ENCODE measurements around the gene TTF1. TPM values are rescaled to one million over a fixed set of nuclear protein-coding genes. Genes with fewer than 3 reads are reported as not detected.
A peak's percentile ranks its signal among the peaks of the same experiment; 100 is the strongest.

Gene TTF1
- polyA plus RNA-seq, 1 of the 3 experiments (the other 2 are of a cell fraction), result 11.9 TPM

GRCh38 chr9:132350861-132351315 is 55.8 kb downstream of the TTF1 start:
- no peak for DNase-seq
- H3K79me2 ChIP-seq (ENCODE audit: insufficient read depth), result peaks cover 80% of the 10 kb centered on the region

DNA sequence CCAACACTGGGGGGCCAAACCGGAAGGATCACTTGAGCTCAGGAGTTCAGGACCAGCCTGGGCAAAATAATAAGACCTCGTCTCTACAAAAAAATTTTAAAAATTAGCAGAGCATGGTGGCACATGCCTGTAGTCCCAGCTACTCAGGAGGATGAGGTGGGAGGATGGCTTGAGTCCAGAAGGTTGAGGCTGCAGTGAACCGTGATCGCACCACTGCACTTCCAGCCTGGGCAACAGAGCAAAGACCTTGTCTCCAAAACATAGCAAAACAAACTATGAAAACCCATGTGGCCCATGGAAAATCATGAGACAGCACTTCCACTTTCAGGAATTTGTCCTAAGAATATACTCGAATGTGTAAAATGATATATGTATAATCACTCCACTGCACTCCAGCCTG is 58.0 kb downstream of the TTF1 start:
- no peak overlapping the region for H3K4me2 ChIP-seq
- POLR2A ChIA-PET, result no interaction called here
- no peak overlapping the region for H3K27ac ChIP-seq (ENCODE audit: low read depth in 2 of 2, low read length in 1 of 2)
- no peak for DNase-seq
- H3K9ac ChIP-seq, result no peak overlapping the region
- peaks cover 66 to 95% of the 10 kb centered on the region in 2 experiments for H3K36me3 ChIP-seq (replicated peaks in 1 of 2; ENCODE audit: control insufficient read depth in 1 of 2, insufficient read depth in 2 of 2, low read length in 1 of 2)
- no peak overlapping the region for H3K4me3 ChIP-seq (ENCODE audit: low read depth in 2 of 2, low read length in 1 of 2)
- peaks cover 6% of the 10 kb centered on the region; the same call in 1 of the 2 replicates for H4K20me1 ChIP-seq (ENCODE audit: insufficient read depth)
- no peak for TF ChIP-seq USF2 (IDR thresholded peaks at IDR 0.05; ENCODE audit: borderline replicate concordance, low read depth, low read length)
- TF ChIP-seq NRF1 (IDR thresholded peaks at IDR 0.05; ENCODE audit: low read depth, low read length), result no peak
- no peak for TF ChIP-seq YY1 (IDR thresholded peaks at IDR 0.05; ENCODE audit: low read depth)
- TF ChIP-seq TCF12 (IDR thresholded peaks at IDR 0.05), result no peak
- TF ChIP-seq EP300 (IDR thresholded peaks at IDR 0.05; ENCODE audit: borderline replicate concordance in 1 of 2, low read depth in 1 of 2, low read length in 1 of 2), result no peak
- TF ChIP-seq SIN3A (IDR thresholded peaks at IDR 0.05; ENCODE audit: borderline replicate concordance, low read depth, low read length), result no peak
- TF ChIP-seq RXRA (IDR thresholded peaks at IDR 0.05; ENCODE audit: borderline replicate concordance, low read depth), result no peak
- TF ChIP-seq, protein P1, sequence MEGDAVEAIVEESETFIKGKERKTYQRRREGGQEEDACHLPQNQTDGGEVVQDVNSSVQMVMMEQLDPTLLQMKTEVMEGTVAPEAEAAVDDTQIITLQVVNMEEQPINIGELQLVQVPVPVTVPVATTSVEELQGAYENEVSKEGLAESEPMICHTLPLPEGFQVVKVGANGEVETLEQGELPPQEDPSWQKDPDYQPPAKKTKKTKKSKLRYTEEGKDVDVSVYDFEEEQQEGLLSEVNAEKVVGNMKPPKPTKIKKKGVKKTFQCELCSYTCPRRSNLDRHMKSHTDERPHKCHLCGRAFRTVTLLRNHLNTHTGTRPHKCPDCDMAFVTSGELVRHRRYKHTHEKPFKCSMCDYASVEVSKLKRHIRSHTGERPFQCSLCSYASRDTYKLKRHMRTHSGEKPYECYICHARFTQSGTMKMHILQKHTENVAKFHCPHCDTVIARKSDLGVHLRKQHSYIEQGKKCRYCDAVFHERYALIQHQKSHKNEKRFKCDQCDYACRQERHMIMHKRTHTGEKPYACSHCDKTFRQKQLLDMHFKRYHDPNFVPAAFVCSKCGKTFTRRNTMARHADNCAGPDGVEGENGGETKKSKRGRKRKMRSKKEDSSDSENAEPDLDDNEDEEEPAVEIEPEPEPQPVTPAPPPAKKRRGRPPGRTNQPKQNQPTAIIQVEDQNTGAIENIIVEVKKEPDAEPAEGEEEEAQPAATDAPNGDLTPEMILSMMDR (IDR thresholded peaks at IDR 0.05), result no peak
- no peak for TF ChIP-seq RCOR1 (IDR thresholded peaks at IDR 0.05; ENCODE audit: low read length)
- no peak for TF ChIP-seq FOXM1 (IDR thresholded peaks at IDR 0.05; ENCODE audit: low read depth)
- TF ChIP-seq ELF1 (IDR thresholded peaks at IDR 0.05), result no peak
- no peak for TF ChIP-seq JUND (IDR thresholded peaks at IDR 0.05)
- TF ChIP-seq RAD21 (IDR thresholded peaks at IDR 0.05; ENCODE audit: low read length), result no peak
- no peak for TF ChIP-seq CHD2 (IDR thresholded peaks at IDR 0.05; ENCODE audit: low read length, partially characterized antibody)
- TF ChIP-seq ZBTB33 (IDR thresholded peaks at IDR 0.05; ENCODE audit: borderline replicate concordance, low read depth), result no peak
- peaks cover 9 to 17% of the 10 kb centered on the region in 2 experiments for H3K4me1 ChIP-seq (ENCODE audit: control insufficient read depth in 1 of 2, insufficient read depth in 2 of 2, low read depth in 1 of 2, low read length in 1 of 2)
- no peaks in the 10 kb centered on the region for H3F3A ChIP-seq (replicated peaks; ENCODE audit: insufficient read depth)
- H3K9me3 ChIP-seq, result no peaks in the 10 kb centered on the region
- H3K9me2 ChIP-seq, result no peaks in the 10 kb centered on the region
- peaks cover 78% of the 10 kb centered on the region for H3K79me2 ChIP-seq (ENCODE audit: insufficient read depth)
- whole genome bisulfite sequencing (ENCODE audit: low lambda C conversion rate), result 66% methylated on average over 5 of the region's 5 CpGs
- no peak overlapping the region for H2AFZ ChIP-seq (ENCODE audit: low read depth)
- CTCF ChIA-PET, result no interaction called here
- no peaks in the 10 kb centered on the region for H3K27me3 ChIP-seq (ENCODE audit: insufficient read depth)

More at GRCh38 chr9:132350861-132351315, 55.8 kb downstream of the TTF1 start:
- ChIA-PET CTCF (interaction anchor here (1.3 to 2.0 kb wide), 2 partner anchors 89 to 224 kb away, joined by 3 to 5 read pairs; no protein-coding TSS in a partner anchor), POLR2A (no interaction called here)
- 69% methylated on average over 6 of the region's 6 CpGs for WGBS (ENCODE audit: low lambda C conversion rate)
- TF ChIP-seq USF2 (IDR thresholded peaks at IDR 0.05; ENCODE audit: borderline replicate concordance, low read depth, low read length) (no peak), YY1 (IDR thresholded peaks at IDR 0.05; ENCODE audit: low read depth) (no peak), POLR2AphosphoS5 (IDR thresholded peaks at IDR 0.05; ENCODE audit: low read depth, low read length) (no peak), USF1 (IDR thresholded peaks at IDR 0.05; ENCODE audit: borderline replicate concordance, low read depth) (no peak), RFX5 (IDR thresholded peaks at IDR 0.05; ENCODE audit: low read length) (no peak), ELF1 (IDR thresholded peaks at IDR 0.05) (no peak), RXRA (IDR thresholded peaks at IDR 0.05; ENCODE audit: borderline replicate concordance, low read depth) (no peak), FOSL2 (IDR thresholded peaks at IDR 0.05; ENCODE audit: borderline replicate concordance, low read depth) (no peak)
- TF ChIP-seq, protein P2, sequence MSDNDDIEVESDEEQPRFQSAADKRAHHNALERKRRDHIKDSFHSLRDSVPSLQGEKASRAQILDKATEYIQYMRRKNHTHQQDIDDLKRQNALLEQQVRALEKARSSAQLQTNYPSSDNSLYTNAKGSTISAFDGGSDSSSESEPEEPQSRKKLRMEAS (IDR thresholded peaks at IDR 0.05; ENCODE audit: low read depth), result no peak
- Histone ChIP-seq H3K27ac (ENCODE audit: low read depth in 2 of 2, low read length in 1 of 2) (peak overlapping the region in 1 of 2 experiments; percentile 13; a peak in 1 of 4 replicates), H3K4me1 (ENCODE audit: control insufficient read depth in 1 of 2, insufficient read depth in 2 of 2, low read depth in 1 of 2, low read length in 1 of 2) (peaks cover 12 to 17% of the 10 kb centered on the region in 2 experiments), H3K4me2 (peak overlapping the region; percentile 48; the same call in 1 of the 2 replicates), H2AFZ (ENCODE audit: low read depth) (no peak overlapping the region), H3K9me2 (no peaks in the 10 kb centered on the region), H3K4me3 (ENCODE audit: low read depth in 2 of 2, low read length in 1 of 2) (no peak overlapping the region; a peak in 1 of 4 replicates), H3K27me3 (ENCODE audit: insufficient read depth) (no peaks in the 10 kb centered on the region), H4K20me1 (ENCODE audit: insufficient read depth) (peaks cover 6% of the 10 kb centered on the region; the same call in 1 of the 2 replicates), H3K9me3 (no peaks in the 10 kb centered on the region), H3K9ac (no peak overlapping the region), H3F3A (replicated peaks; ENCODE audit: insufficient read depth) (peaks cover 3% of the 10 kb centered on the region), H3K36me3 (replicated peaks in 1 of 2; ENCODE audit: control insufficient read depth in 1 of 2, insufficient read depth in 2 of 2, low read length in 1 of 2) (peaks cover 51 to 74% of the 10 kb centered on the region in 2 experiments)

All from SK-N-SH (cell line).